SK-N-SH (cell line): Measurements from ENCODE around the gene PLCG2.

Experiments used
- CHD2 ChIP-seq: fragments of 150-350 bp; IDR thresholded peaks from 2 replicates; pipeline ENCODE4 v1.6.1; 2018; ENCODE audit warnings: low read length; ENCODE audit not compliant: partially characterized antibody
- EP300 ChIP-seq, 2 experiments: IDR thresholded peaks; 2 replicates each; pipeline versions ENCODE4 v1.4.0 to v1.6.1; 2012; ENCODE audit warnings: borderline replicate concordance in 1 of 2, low read depth in 1 of 2, low read length in 1 of 2
- EZH2phosphoT487 ChIP-seq: fragments of 200-600 bp; sonication (generic); IDR thresholded peaks from 2 replicates; pipeline ENCODE4 v1.6.1; 2017; ENCODE audit warnings: low read depth, mixed run types, mild to moderate bottlenecking, antibody characterized with exemption, moderate library complexity, borderline replicate concordance
- GABPA ChIP-seq: IDR thresholded peaks from 2 replicates; pipeline ENCODE4 v1.4.0; 2012; ENCODE audit warnings: low read depth, mild to moderate bottlenecking
- JUND ChIP-seq: IDR thresholded peaks from 2 replicates; pipeline ENCODE4 v1.4.0; 2012
- RFX5 ChIP-seq: IDR thresholded peaks from 2 replicates; pipeline ENCODE4 v1.6.1; 2012; ENCODE audit warnings: mild to moderate bottlenecking, improper control_type of control experiment, low read length
- SMC3 ChIP-seq: IDR thresholded peaks from 2 replicates; pipeline ENCODE4 v1.6.1; 2012; ENCODE audit warnings: low read depth, low read length, improper control_type of control experiment
- TAF1 ChIP-seq: IDR thresholded peaks from 2 replicates; pipeline ENCODE4 v1.6.1; 2012; ENCODE audit warnings: low read depth, mild to moderate bottlenecking, low read length, moderate library complexity, borderline replicate concordance
- TCF12 ChIP-seq: IDR thresholded peaks from 2 replicates; pipeline ENCODE4 v1.4.0; 2012
- TF ChIP-seq, protein P1 (sequence below): fragments of 200-600 bp; sonication (generic); IDR thresholded peaks from 2 replicates; pipeline ENCODE4 v1.6.1; 2017; ENCODE audit warnings: antibody characterized with exemption, mild to moderate bottlenecking, moderate library complexity
- TF ChIP-seq, protein P2 (sequence below): IDR thresholded peaks from 2 replicates; pipeline ENCODE4 v1.4.0; 2012; ENCODE audit warnings: low read depth
- TF ChIP-seq, protein P3 (sequence below): IDR thresholded peaks from 2 replicates; pipeline ENCODE4 v1.4.0; 2012; ENCODE audit warnings: low read depth, borderline replicate concordance
- TF ChIP-seq, protein P4 (sequence below): fragments of 150-350 bp; IDR thresholded peaks from 2 replicates; pipeline ENCODE4 v1.6.1; 2016; ENCODE audit warnings: mild to moderate bottlenecking, low read depth, low read length

DNA sequence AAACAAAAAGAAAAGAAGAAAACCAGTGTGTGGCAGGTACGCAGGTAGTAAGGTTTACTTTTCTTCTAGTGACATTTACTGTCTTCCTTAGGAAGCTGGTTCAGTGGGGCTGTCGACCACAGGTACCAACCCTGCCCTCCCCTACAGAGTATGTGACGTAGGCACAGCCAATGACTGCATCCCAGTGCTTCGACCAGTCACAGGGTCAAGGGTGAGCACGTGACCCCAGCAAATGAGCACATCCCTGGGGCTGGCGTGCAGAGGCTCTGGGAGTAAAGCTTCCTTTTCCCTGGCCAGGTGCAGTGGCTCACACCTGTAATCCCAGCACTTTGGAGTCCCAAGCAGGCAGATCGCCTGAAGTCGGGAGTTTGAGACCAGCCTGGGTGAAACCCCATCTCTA lies 38.9 kb upstream of the PLCG2 start:
- TF ChIP-seq, protein P1, sequence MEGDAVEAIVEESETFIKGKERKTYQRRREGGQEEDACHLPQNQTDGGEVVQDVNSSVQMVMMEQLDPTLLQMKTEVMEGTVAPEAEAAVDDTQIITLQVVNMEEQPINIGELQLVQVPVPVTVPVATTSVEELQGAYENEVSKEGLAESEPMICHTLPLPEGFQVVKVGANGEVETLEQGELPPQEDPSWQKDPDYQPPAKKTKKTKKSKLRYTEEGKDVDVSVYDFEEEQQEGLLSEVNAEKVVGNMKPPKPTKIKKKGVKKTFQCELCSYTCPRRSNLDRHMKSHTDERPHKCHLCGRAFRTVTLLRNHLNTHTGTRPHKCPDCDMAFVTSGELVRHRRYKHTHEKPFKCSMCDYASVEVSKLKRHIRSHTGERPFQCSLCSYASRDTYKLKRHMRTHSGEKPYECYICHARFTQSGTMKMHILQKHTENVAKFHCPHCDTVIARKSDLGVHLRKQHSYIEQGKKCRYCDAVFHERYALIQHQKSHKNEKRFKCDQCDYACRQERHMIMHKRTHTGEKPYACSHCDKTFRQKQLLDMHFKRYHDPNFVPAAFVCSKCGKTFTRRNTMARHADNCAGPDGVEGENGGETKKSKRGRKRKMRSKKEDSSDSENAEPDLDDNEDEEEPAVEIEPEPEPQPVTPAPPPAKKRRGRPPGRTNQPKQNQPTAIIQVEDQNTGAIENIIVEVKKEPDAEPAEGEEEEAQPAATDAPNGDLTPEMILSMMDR, result no peak
- TF ChIP-seq TAF1, result no peak
- no peak for TF ChIP-seq GABPA
- TF ChIP-seq, protein P2, sequence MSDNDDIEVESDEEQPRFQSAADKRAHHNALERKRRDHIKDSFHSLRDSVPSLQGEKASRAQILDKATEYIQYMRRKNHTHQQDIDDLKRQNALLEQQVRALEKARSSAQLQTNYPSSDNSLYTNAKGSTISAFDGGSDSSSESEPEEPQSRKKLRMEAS, result no peak
- TF ChIP-seq EZH2phosphoT487, result no peak
- TF ChIP-seq, protein P3, sequence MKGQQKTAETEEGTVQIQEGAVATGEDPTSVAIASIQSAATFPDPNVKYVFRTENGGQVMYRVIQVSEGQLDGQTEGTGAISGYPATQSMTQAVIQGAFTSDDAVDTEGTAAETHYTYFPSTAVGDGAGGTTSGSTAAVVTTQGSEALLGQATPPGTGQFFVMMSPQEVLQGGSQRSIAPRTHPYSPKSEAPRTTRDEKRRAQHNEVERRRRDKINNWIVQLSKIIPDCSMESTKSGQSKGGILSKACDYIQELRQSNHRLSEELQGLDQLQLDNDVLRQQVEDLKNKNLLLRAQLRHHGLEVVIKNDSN, result no peak
- no peak for TF ChIP-seq CHD2
- TF ChIP-seq RFX5, result no peak
- no peak for TF ChIP-seq TCF12
- no peak for TF ChIP-seq EP300 (IDR thresholded peaks at IDR 0.05; ENCODE audit: borderline replicate concordance in 1 of 2, low read depth in 1 of 2, low read length in 1 of 2)
- TF ChIP-seq, protein P4, sequence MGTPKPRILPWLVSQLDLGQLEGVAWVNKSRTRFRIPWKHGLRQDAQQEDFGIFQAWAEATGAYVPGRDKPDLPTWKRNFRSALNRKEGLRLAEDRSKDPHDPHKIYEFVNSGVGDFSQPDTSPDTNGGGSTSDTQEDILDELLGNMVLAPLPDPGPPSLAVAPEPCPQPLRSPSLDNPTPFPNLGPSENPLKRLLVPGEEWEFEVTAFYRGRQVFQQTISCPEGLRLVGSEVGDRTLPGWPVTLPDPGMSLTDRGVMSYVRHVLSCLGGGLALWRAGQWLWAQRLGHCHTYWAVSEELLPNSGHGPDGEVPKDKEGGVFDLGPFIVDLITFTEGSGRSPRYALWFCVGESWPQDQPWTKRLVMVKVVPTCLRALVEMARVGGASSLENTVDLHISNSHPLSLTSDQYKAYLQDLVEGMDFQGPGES, result no peak
- TF ChIP-seq SMC3, result no peak
- no peak for TF ChIP-seq JUND
